GM19455 (cell line): ENCODE data around the gene CBFA2T3.
"Not testable (repeated sequence)": the region's sequence is repeated elsewhere in the genome, so short reads cannot be mapped to it uniquely, and the experiment has no call there.

Experiments used
- ATAC-seq: cut with Tn5 transposase; IDR thresholded peaks from one replicate; pipeline ENCODE4 v1.9.1; 2021; ENCODE audit not compliant: unreplicated experiment

Gene CBFA2T3

DNA sequence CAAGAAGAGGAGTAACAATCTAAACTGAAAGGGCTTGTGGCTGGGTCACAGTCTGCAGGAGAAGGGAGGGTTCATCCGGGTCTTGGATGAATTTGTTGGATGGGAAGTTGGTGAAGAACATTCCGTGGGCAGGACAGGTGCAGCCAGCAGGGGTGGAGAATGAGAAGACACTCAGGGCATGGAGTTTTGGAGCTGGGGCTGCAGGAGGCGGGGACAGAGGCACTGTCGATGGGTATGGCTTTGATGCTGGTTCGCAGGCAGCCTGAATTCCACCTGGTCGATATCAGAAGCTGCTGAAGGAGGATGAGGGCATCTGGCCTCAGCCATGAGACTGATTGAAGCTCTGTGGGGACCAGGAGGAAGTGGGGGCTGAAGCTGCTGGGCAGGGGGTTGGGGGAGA, 36.1 kb upstream of the CBFA2T3 start:
- no peak for ATAC-seq

DNA sequence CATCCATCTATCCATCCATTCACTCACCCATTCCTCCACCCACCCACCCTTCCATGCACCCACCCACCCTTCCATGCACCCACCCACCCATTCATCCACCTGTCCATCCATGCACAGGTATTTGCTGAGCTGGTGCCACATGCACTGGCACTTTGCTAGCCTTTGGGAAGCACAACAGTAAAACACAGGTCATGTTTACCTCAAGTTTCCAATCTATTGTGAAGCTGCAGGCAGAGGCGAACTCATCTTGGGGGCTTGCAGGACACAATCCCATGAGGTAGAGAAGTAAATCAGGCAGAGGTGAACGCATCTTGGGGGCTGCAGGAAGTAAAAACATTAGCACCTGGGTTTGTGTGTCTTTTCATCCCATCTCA, 35.6 kb upstream of the CBFA2T3 start:
- no peak for ATAC-seq

DNA sequence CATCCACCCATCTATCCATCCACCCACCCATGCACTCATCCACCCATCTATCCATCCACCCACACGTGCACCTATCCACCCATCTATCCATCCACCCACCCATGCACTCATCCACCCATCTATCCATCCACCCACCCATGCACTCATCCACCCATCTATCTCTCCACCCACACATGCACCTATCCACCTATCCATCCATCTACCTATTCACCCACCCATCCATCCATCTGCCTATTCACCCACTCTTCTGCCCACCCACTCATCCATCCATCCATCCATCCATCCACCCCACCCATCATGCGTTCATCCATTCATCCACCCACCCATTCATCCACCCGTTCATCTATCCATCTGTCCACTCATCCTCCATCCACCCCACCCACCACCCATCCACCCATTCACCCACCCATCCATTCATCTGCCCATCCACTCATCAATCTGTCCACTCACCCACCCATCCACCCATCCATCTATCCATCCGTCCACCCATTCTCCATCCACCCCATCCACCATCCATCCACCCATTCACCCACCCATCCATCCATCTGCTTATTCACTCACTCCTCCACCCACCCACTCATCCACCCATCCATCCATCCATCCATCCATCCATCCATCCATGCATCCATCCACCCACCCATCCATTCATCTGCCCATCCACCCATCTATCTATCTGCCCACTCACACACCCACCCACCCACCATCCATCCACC, 35.1 kb upstream of the CBFA2T3 start:
- ATAC-seq: no peak

DNA sequence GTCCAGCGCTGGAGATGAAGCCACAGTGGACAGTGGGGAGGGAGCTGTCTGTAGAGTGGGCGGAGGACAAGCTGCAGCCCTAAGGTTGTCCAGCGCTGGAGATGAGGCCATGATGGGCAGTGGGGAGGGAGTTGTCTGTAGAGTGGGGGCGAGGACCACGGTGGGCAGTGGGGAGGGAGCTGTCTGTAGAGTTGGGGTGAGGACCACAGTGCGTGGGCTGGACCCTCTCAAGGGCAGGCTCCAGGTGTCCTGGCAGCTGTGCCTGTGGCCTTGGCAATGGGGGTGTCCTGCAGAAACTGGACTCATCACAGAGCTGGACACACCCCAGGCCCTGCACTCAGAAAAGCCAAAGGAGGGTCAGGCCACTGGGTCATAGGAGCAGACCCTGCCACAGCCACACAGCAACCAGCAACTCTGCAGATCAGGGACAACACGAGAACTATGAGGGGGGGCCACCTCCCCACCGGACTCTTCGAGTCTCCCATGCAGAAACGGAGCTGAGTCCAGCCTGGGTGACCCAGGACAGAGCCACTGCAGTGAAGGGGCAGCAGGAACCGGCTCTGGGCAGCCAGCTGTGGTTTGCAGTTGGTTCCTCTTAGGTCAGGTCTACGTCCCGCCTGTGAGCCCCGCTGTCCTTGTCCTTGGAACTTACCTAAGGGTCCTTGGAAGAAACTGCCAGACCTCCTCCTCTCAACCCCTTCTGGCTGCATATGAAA, 33.4 kb upstream of the CBFA2T3 start:
- no peak for ATAC-seq

DNA sequence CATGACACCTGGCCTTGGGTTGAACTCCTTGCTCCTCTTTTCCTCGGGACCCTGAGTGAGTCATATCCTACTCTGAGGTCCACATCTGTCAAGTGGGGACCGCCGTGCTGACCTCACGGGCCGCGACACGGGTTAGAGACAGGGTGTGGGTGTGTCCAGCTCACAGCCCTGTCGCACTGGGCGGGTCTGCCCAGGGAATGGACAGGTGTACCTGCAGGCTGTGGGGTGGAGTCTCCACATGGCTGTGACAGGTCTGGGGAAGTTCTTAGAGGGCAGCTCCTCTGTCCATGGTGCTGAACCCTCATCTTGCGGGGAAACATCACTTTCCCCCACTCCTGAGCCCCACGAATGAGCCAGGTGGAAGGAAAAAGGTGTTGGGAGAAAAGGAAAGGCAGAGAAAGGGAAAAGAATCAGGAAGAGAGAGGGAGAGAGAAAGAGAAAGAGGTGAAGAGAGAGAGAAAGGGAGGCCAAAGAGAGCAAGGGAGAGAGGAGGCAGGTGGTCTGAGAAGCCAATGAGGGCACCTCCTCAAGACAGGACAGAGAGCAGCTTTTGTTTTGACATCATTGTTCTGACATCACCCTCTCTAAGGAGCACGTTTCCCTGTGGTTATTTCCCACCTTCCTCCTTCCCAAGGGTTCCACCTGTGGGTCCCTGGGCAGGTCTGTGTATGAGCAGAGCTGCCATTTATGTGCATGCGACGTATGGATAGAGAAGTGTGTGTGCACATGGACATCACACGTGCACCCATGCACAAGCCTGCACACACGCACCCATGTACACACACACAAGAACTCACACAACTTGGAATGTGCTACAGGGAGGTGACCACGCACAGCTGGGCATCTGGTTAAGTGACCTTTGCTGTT, 32.6 kb upstream of the CBFA2T3 start:
- no peak for ATAC-seq

DNA sequence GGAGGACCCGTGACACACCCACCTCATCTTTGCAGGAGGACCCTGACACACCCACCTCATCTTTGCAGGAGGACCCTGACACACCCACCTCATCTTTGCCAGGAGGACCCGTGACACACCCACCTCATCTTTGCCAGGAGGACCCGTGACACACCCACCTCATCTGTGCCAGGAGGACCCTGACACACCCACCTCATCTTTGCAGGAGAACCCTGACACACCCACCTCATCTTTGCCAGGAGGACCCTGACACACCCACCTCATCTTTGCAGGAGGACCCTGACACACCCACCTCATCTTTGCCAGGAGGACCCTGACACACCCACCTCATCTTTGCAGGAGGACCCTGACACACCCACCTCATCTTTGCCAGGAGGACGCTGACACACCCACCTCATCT, 31.8 kb upstream of the CBFA2T3 start:
- ATAC-seq: not testable (repeated sequence)

DNA sequence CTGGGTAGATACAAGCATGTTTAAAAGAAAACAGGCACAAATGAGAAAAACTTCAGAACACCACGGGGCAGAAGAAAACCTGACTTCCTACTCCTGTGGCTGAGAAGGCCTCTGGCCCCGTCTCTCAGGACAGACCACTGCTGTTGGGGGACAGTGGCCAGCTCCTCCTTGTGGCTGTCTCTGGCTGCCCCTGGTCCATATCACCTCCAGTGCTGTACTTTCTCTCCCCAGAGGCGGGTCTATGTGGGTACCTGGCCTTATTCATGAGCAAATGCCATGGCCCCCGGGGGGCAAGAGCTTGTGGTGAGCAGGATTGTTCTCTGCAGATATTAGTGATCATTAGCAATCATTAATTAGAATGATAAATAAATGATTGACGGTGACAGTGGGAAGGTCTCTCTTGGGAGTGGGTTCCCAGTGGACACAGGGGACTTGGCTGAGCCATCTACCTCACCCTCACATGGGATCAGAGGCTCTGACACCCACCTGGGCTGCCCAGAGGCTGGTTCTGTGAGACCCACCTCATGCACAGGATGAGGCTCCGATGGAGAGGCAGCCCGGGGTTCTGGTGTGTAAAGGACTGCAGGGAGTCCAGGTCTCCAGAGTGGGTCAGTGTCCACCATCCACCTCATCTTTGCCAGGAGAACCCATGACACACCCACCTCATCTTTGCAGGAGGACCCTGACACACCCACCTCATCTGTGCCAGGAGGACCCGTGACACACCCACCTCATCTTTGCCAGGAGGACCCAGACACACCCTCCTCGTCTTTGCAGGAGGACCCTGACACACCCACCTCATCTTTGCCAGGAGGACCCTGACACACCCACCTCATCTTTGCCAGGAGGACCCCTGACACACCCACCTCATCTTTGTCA, 30.6 kb upstream of the CBFA2T3 start:
- ATAC-seq: no peak

DNA sequence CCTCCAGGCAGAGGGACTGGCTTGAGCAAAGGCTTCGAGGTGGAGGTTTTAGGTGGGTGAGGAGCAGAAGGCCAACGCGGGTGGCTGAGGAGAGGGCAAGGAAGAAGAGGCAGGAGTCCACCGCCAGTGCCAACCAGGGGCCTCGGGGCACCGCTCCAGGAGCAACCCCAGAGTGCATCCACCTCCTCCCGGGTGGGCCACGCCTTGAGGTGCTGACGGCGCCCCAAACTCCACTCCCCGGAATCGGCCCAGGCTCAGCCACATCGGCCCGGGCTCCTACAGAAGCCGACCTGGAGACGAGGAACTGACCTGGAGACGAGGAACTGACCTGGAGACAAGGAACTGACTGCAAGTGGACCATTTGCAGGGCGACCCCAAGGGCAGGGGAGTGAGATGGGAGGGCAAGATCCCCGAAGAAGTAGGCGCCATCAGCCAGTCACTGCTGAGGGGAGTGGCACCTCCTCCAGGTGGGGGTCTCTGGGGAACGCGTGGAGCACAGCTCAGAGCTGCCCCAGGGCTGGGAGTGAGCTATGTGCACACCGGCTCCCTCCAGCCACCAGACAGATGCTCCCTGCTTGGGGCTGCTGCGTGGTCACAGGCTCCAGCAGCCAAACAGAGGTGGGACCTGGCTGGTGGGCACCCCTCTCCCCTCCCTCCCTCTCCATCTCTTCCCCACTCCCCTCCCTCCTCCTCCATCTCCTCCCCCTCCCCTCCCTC, 29.2 kb upstream of the CBFA2T3 start:
- no peak for ATAC-seq

DNA sequence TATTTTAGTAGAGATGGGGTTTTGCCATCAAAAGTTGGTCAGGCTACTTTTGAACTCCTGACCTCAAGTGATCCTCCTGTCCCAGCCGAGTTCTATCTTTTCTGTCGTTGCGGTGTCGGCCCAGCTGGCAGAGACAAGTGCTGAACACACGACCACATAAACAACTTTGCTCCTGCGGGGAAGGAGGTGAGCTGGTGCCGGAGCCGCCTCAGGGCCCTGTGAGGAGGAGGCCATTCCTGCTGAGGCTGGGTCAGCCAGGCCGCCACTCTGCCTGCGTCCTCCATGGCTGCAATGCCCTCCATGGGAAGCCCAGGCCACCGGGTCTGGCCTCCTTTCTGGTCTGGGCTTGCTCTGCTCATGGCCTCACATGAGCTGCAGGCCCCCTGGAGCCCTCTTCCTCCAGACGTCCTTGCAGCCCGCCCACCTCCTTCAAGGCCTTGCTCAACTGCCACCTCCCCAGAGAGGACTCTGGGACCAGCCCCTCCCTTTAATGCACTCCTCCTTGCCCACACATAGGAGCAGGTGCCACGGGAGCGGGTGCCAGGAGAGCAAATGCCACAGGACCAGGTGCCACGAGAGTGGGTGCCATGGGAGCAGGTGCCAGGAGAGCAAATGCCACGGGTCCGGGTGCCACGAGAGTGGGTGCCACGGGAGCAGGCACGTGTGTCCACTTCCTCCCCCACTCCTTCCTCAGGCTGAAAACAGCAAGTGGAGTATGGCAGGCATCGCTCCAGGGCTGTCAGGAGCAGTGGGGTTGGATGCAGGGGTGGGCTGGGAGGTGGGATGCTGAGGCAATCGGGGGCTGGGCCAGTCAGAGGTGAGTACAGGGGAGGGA, 28.4 kb upstream of the CBFA2T3 start:
- ATAC-seq: no peak

DNA sequence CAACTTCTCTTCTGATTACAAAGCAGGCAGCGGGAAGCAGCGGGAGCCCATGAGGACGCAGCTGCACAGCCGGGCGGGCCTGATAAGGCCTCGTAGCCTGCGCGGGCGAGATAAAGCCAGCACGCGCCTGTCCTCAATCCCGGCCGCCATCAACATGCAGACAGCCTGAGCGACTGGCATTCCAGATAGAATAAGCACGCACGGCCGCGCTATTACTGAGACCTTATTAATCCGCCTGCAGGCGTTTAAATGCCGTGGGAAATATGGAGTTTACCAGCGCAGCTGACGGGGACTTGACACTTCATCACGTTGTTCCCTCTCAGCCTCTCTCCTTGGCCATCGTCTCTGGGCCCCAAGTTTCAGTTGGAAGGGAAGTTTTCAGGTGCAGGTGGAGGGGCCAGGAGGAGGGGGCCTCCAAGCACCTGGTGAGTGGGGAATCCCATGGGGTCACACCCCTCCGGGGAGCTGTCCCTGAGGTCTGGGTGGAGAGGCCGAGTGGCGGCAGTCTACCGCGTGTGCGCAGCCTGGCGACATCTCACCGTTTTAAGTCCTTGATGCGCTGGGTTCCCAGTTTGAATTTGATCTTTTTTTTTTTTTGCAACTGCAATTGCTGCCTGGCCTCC, 27.3 kb upstream of the CBFA2T3 start:
- ATAC-seq: no peak

DNA sequence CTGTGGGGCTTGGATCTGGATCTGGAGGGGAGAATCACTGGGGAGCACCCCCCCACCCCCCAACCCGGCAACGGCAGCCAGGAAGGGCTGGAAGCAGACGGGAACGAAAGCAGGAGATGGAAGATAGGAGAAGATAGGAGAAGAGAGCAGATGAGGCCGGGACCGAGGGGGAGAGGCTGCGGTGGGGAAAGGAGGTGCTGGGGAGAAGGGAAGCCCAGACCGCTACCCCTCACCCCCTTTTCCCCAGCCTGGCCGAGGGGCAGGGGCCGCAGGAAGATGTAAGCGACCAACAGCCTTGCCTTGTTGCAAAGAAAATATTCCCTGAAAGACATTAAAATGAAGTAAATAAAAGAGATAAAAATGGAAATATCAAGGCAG, 26.8 kb upstream of the CBFA2T3 start:
- ATAC-seq: no peak

DNA sequence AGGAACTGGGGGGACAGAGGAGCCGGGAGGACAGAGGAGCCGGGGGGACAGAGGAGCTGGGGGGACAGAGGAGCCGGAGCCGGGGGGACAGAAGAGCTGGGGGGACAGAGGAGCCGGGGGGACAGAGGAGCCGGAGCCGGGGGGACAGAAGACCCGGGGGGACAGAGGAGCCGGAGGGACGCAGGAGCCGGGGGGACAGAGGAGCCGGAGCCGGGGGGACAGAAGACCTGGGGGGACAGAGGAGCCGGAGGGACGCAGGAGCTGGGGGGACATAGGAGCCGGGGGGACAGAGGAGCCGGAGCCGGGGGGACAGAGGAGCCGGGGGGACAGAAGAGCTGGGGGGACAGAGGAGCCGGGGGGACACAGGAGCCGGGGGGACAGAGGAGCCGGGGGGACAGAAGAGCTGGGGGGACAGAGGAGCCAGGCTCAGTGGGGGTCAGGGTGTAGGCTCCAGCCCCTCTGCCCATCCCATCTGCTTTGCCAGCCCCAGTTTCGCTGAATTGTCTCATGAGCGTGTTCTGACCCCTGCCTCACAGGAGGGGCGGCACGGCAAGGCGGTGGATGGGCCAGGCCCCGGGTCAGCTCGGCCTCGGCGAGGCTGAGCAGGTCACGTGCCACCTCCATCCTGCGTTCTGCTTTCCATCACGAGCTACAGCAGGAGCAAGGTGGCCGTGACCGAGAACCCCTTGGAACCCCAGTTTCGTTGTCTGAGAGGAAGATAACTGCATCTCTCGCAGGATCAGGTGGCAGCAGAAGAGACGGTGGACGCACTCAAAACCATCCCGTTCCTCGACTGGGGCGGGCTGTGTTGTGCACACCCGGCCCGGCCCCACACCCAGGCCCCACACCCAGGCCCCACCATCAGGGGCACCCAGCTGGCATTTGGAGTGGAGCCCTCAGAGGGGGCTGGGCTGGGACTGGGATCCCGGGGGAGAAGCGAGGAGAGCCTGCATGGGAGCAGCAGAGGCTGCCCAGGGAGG, 26.1 kb upstream of the CBFA2T3 start:
- no peak for ATAC-seq

DNA sequence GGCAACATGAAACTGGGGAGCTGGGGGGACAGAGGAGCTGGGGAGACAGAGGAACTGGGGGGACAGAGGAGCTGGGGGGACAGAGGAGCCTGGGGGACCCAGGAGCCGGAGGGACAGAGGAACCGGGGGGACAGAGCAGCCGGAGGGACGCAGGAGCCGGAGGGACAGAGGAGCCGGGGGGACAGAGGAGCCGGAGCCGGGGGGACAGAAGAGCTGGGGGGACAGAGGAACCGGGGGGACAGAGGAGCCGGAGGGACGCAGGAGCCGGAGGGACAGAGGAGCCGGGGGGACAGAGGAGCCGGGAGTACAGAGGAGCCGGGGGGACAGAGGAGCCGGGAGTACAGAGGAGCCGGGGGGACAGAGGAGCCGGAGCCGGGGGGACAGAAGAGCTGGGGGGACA, 25.1 kb upstream of the CBFA2T3 start:
- ATAC-seq: not testable (repeated sequence)

DNA sequence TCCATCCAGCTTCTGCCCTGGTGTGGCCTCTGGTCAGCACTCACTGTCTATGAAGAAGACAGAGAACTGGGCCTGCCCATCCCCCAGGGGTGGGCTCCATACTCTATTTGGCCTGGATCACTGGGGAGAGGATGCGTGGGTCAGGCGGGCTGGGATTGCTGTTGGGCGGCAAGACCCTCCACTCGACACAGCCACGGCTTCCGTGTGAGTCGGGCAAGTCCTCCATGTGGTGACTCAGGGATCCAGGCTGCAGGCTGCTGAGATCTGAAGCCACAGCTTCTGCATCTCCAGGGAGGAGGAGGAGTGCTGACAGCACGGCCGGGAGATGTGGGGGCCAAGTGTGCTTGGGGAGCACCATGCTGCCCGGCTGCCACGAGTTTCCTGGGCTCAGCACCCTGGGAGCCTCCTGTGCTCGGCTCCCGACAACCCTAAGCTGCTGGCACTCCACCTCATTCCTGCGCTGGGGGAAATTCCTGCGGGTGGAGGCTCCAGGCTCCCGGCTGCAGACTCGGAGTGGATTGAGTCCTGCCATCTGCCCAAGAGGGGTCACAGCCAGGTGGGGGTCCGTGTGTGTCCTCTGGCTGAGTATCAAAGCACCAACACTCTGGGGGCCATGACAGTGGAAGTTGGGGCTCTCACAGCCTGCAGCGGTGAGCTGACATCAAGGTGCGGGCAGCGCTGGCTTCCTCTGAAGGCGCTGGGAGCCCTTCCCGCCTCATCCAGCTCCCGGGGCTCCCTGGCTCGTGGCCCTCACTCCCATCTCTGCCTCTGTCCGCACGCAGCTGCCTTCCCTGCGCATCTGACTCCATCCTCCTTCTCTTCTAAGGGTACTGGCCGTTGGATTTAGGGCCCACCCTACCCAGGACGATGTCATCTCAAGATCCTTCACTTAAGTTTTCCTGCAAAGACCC, 24.4 kb upstream of the CBFA2T3 start:
- ATAC-seq: no peak

DNA sequence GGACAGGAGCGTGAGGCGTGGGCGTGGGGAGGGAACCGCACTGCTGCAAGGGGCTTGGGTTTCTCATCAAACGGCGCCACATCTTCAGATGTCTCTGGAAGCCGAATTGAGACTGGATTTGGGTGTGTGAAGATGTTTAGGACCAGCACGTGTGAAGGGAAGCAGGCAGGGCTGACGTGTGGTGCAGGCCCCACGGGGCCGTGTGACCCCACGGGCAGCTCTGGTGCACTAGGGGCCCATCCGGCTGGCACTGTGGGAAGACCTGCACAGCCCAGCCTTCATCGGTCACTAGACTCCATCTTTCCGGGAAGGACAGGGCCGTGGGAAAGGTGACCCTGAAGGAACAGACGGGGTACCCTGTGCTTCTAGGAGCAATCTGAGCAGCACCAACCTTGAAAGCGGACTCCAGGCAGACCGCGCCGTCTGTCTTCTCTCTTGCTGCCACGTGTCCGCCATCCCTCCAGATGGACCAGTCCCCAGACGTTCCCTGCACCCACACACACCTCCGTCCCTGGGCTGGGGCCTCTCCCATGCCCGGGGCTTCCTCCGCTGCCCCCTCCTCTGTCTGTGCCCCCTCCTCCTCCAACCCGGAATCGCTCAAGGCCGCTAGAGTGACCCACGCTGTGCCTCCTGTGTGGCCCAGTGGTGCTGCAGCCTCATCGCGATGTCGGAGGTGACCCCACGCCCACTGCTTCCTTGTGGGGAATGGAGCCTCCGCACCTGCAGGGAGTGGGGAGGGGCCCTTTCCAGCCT, 23.4 kb upstream of the CBFA2T3 start:
- ATAC-seq: no peak
